GM12878 (cell line): ENCODE data around the gene CDC42EP3.

ENCODE experiments used
- CTCF ChIP-seq, 3 experiments: IDR thresholded peaks in 2 of 3; conservative IDR thresholded peaks in 1 of 3; 2 replicates each; pipeline ENCODE4 v1.5.1; 2011; ENCODE audit warnings: low read depth in 3 of 3, low read length in 3 of 3, mild to moderate bottlenecking in 3 of 3, control low read depth in 2 of 3, moderate library complexity in 2 of 3, inconsistent platforms in 1 of 3, mixed read lengths in 1 of 3; ENCODE audit not compliant: control insufficient read depth in 2 of 3, insufficient read depth in 1 of 3; ENCODE audit errors: extremely low read depth in 1 of 3
- EGR1 ChIP-seq, 2 experiments: IDR thresholded peaks; 1 replicate in 1 of 2; 2 replicates in 1 of 2; pipeline ENCODE4 v1.6.1; 2011 to 2012; ENCODE audit warnings: low read depth in 2 of 2, low read length in 2 of 2, borderline replicate concordance in 1 of 2, mild to moderate bottlenecking in 1 of 2, moderate library complexity in 1 of 2
- EP300 ChIP-seq, 2 experiments: fragments of 150-350 bp in 1 of 2; IDR thresholded peaks; 2 replicates each; pipeline ENCODE4 v1.6.1; 2011 to 2012; ENCODE audit warnings: low read depth in 2 of 2, low read length in 2 of 2, borderline replicate concordance in 1 of 2, improper control_type of control experiment in 1 of 2, inconsistent platforms in 1 of 2; ENCODE audit not compliant: control insufficient read depth in 1 of 2
- EZH2 ChIP-seq: IDR thresholded peaks from 2 replicates; pipeline ENCODE4 v1.6.1; 2012; ENCODE audit warnings: low read depth, mild to moderate bottlenecking, control low read depth, inconsistent platforms, low read length, borderline replicate concordance; ENCODE audit not compliant: control insufficient read depth
- HDAC2 ChIP-seq: fragments of 200-600 bp; sonication (generic); IDR thresholded peaks from 2 replicates; pipeline ENCODE4 v1.6.1; 2017
- HSF1 ChIP-seq: fragments of 150-350 bp; IDR thresholded peaks from 2 replicates; pipeline ENCODE4 v1.6.1; 2014; ENCODE audit warnings: mild to moderate bottlenecking, low read depth, low read length
- PBX3 ChIP-seq: IDR thresholded peaks from 2 replicates; pipeline ENCODE4 v1.6.1; 2011; ENCODE audit warnings: mild to moderate bottlenecking, low read depth, low read length, moderate library complexity; ENCODE audit not compliant: insufficient replicate concordance
- POU2F2 ChIP-seq: IDR thresholded peaks from 3 replicates; pipeline ENCODE4 v1.6.1; 2011; ENCODE audit warnings: low read depth, mild to moderate bottlenecking, low read length, borderline replicate concordance
- SMC3 ChIP-seq: IDR thresholded peaks from 2 replicates; pipeline ENCODE4 v1.6.1; 2011; ENCODE audit warnings: low read length, improper control_type of control experiment, borderline replicate concordance
- ZNF274 ChIP-seq: IDR thresholded peaks from one replicate; pipeline ENCODE4 v1.8.0; 2011; ENCODE audit not compliant: insufficient read length, insufficient read depth

GRCh38 chr2:37654419-37654818 lies 17.0 kb downstream of the CDC42EP3 start:
- no peak for TF ChIP-seq EGR1 (IDR thresholded peaks at IDR 0.05; ENCODE audit: borderline replicate concordance in 1 of 2, low read depth in 2 of 2, low read length in 2 of 2)
- TF ChIP-seq PBX3: no peak
- TF ChIP-seq CTCF (IDR thresholded peaks at IDR 0.05 in 2 of 3, conservative IDR thresholded peaks at IDR 0.05 in 1 of 3; ENCODE audit: control insufficient read depth in 2 of 3, extremely low read depth in 1 of 3, insufficient read depth in 1 of 3, low read depth in 3 of 3, low read length in 3 of 3): no peak
- TF ChIP-seq ZNF274: no peak
- TF ChIP-seq POU2F2: no peak
- TF ChIP-seq SMC3: no peak
- TF ChIP-seq EP300 (IDR thresholded peaks at IDR 0.05; ENCODE audit: borderline replicate concordance in 1 of 2, control insufficient read depth in 1 of 2, low read depth in 2 of 2, low read length in 2 of 2): no peak
- no peak for TF ChIP-seq HDAC2
- TF ChIP-seq HSF1: no peak
- TF ChIP-seq EZH2: no peak
